Neural progenitor cell (in vitro differentiated cells): ENCODE results near the gene PSG11.
"Not testable (repeated sequence)": the region's sequence is repeated elsewhere in the genome, so short reads cannot be mapped to it uniquely, and the experiment has no call there.

ENCODE experiments used
- CTCF ChIP-seq: fragments of 200-600 bp; sonication (generic); IDR thresholded peaks from 2 replicates; pipeline ENCODE4 v1.5.1; 2017; ENCODE audit warnings: antibody characterized with exemption, mild to moderate bottlenecking
- EZH2 ChIP-seq: fragments of 200-600 bp; sonication (generic); IDR thresholded peaks from 2 replicates; pipeline ENCODE4 v1.6.1; 2017; ENCODE audit warnings: antibody characterized with exemption, mild to moderate bottlenecking, moderate library complexity
- EZH2phosphoT487 ChIP-seq: fragments of 200-600 bp; sonication (generic); IDR thresholded peaks from 2 replicates; pipeline ENCODE4 v1.6.1; 2017; ENCODE audit warnings: antibody characterized with exemption

- not testable (repeated sequence) for TF ChIP-seq CTCF, EZH2, EZH2phosphoT487
These were observed 34.2 kb downstream of the PSG11 start for GRCh38 chr19:42992029-42992604.
